Stomach smooth muscle (tissue), 2 donors: ENCODE measurements around the gene ELFN1.
"Not testable (repeated sequence)": the region's sequence is repeated elsewhere in the genome, so short reads cannot be mapped to it uniquely, and the experiment has no call there.

ENCODE experiments used
- H3K27ac ChIP-seq: one replicate; pipeline ENCODE4 v1.7.0; 2013; ENCODE audit warnings: mild to moderate bottlenecking, low read length, inconsistent platforms
- H3K27me3 ChIP-seq, 2 donors: one replicate each; pipeline ENCODE4 v1.7.0; 2013; ENCODE audit warnings: low read length in 2 of 2; ENCODE audit not compliant: insufficient read depth in 2 of 2, control insufficient read depth in 1 of 2
- H3K36me3 ChIP-seq, 2 donors: one replicate each; pipeline ENCODE4 v1.7.0; 2013; ENCODE audit warnings: low read length in 2 of 2; ENCODE audit not compliant: control insufficient read depth in 2 of 2, insufficient read depth in 2 of 2
- H3K4me1 ChIP-seq: one replicate; pipeline ENCODE4 v1.7.0; 2013; ENCODE audit warnings: low read length; ENCODE audit not compliant: control insufficient read depth, insufficient read depth
- H3K4me3 ChIP-seq, 2 donors: one replicate each; pipeline ENCODE4 v1.7.0; 2013; ENCODE audit warnings: low read length in 2 of 2
- H3K9ac ChIP-seq, 2 donors: one replicate each; pipeline ENCODE4 v1.7.0; 2013; ENCODE audit warnings: low read length in 2 of 2, mild to moderate bottlenecking in 1 of 2
- H3K9me3 ChIP-seq, 2 donors: one replicate each; pipeline ENCODE4 v1.7.0; 2013; ENCODE audit warnings: low read length in 2 of 2; ENCODE audit not compliant: control insufficient read depth in 2 of 2
- donor health status: healthy.
- donor health status: Pancreatic carcinoma.

The ELFN1 gene

DNA sequence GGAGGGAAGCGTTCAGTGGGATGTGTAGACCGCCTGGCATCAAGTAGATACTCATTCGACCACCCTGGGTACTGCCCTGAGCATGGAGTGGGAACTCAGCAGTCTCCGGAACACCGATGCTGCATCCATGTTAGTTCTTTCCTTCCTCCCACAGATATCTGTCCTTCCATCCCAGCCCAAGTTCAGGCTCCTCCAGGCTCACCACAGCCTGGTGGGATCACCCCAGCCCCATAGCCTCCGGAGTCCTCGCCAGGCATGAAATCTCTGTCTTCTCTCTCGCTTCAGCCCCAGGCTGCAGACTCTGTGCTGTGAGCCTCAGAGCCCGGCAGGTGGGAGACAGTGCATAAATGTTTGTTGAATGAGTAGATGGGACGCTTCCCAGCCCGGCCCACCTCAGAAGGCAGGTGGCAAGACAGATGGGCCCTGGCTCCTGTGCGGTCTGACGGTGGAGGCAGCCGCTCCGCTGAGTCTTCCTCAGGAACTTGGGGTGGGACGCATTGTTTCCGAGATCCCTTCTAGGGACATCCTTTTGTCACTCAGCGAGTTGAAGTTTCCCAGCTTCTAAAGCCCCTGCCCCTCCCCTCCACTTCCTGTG, 42.9 kb downstream of the ELFN1 start:
- H3K4me1 ChIP-seq: no peaks in the 10 kb centered on the region
- no peak overlapping the region for H3K9ac ChIP-seq
- H3K27ac ChIP-seq: no peak overlapping the region
- H3K4me3 ChIP-seq: no peak overlapping the region
- no peaks in the 10 kb centered on the region for H3K36me3 ChIP-seq
- peaks cover 3 to 6% of the 10 kb centered on the region in 2 donors for H3K9me3 ChIP-seq
- peaks cover 7 to 8% of the 10 kb centered on the region in 2 donors for H3K27me3 ChIP-seq

DNA sequence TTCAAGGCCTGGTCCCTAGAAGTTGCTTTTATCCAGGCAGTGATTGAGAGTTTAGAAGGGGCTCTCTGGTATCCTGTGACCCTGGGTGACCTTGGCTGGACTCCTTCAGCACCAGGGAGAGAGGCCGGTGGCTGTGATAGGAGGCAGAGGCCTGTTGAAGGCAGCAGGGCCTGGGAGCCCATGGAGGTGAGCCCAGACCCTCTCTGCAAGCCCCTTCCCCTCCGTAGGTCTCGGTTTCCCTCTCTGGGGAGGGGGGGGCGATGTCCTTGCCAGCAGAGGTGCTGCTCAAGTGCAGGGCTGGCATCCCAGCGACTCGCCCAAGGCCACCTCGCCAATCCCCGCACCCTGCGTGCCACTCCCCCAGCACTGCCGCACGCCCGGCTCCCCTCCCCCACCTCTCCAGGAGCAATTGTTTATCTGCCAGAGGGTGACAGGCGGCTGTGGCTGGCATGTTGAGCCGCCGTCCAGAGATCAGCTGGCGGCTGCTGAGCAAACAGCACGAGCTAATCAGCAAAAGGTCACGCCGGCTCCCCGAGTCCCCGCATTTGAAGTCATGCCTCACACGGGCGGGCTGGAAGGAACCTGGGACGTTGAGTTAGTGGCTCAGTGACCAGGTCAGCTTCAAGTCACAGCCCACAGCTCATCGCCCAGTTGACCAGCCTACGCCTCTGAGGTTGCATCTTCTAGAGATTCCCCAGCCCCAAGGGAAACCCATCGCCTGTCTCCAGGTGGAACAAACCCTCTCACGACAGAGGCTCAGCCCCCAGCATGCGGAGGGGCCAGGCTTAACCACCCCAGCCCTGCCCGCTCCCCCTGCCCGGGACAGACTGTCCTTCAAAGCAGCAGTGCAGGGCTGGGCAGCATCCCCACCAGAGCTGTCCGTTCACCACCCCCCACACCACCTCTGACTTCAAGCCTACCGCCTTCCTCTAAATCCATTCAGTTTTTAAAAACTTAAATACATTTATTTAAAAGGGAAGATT, 43.7 kb downstream of the ELFN1 start:
- peaks cover 5 to 6% of the 10 kb centered on the region in 2 donors for H3K9me3 ChIP-seq
- H3K27me3 ChIP-seq: peaks cover 7 to 8% of the 10 kb centered on the region in 2 donors
- H3K36me3 ChIP-seq: no peaks in the 10 kb centered on the region
- H3K27ac ChIP-seq: no peak overlapping the region
- no peak overlapping the region for H3K9ac ChIP-seq
- no peak overlapping the region for H3K4me3 ChIP-seq
- no peaks in the 10 kb centered on the region for H3K4me1 ChIP-seq

DNA sequence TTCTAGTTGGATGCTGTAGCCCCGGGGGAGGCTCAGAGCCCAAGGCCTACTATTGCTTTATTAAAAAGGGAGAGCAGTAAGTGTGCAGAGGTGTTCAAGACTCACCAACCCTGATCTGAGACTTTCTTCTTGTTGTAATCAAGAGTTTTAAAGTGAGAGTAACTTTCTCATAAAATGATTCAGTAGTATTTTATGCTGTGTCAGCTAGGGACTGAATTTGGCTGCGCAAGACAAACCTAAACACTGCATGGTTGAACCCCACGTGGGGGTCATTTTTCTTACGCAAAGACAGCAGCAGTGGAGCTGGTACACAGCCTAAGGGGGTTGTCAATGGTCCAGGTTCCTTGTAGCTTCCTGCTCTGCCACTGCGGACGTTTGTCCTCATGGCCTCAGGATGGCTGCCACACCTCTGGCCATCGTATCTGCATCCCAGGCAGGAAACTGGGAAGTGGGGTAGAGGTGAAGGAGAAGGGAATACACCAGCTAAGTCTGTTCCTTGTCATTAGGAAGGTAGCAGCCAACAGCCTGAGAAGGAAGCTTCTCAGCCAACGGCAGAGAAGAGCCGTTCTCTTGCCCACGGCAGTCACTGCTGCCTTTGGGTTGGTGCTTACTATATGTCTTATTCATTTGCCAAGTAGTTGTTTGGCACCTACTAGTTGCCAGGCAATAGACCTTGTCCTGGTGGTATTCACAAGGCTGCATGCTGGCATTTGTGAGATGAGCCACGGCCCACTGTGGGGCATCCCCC, 44.7 kb downstream of the ELFN1 start:
- H3K9ac ChIP-seq: no peak overlapping the region

GRCh38 chr7:1715331-1715625, 45.2 kb downstream of the ELFN1 start:
- Histone ChIP-seq H3K4me1 (no peaks in the 10 kb centered on the region), H3K4me3 (no peak overlapping the region), H3K36me3 (no peaks in the 10 kb centered on the region), H3K27me3 (peaks cover 7% of the 10 kb centered on the region in 2 donors), H3K9me3 (peaks cover 0 to 5% of the 10 kb centered on the region in 2 donors), H3K27ac (no peak overlapping the region), H3K9ac (no peak overlapping the region)

More for the DNA sequence above, 44.7 kb downstream of the ELFN1 start:
- no peak overlapping the region for H3K27ac ChIP-seq
- H3K4me3 ChIP-seq: no peak overlapping the region
- H3K9me3 ChIP-seq: peaks cover 5% of the 10 kb centered on the region in 2 donors
- no peaks in the 10 kb centered on the region for H3K36me3 ChIP-seq
- no peaks in the 10 kb centered on the region for H3K4me1 ChIP-seq
- H3K27me3 ChIP-seq: peaks cover 7 to 8% of the 10 kb centered on the region in 2 donors

- H3K4me3 ChIP-seq: no peak overlapping the region
- H3K4me1 ChIP-seq: no peaks in the 10 kb centered on the region
- H3K27ac ChIP-seq: no peak overlapping the region
- H3K36me3 ChIP-seq: no peaks in the 10 kb centered on the region
- H3K9ac ChIP-seq: no peak overlapping the region
- H3K9me3 ChIP-seq: peaks cover 0 to 5% of the 10 kb centered on the region in 2 donors
- peaks cover 5 to 7% of the 10 kb centered on the region in 2 donors for H3K27me3 ChIP-seq
These were observed 45.6 kb downstream of the ELFN1 start for GRCh38 chr7:1715671-1716074.

DNA sequence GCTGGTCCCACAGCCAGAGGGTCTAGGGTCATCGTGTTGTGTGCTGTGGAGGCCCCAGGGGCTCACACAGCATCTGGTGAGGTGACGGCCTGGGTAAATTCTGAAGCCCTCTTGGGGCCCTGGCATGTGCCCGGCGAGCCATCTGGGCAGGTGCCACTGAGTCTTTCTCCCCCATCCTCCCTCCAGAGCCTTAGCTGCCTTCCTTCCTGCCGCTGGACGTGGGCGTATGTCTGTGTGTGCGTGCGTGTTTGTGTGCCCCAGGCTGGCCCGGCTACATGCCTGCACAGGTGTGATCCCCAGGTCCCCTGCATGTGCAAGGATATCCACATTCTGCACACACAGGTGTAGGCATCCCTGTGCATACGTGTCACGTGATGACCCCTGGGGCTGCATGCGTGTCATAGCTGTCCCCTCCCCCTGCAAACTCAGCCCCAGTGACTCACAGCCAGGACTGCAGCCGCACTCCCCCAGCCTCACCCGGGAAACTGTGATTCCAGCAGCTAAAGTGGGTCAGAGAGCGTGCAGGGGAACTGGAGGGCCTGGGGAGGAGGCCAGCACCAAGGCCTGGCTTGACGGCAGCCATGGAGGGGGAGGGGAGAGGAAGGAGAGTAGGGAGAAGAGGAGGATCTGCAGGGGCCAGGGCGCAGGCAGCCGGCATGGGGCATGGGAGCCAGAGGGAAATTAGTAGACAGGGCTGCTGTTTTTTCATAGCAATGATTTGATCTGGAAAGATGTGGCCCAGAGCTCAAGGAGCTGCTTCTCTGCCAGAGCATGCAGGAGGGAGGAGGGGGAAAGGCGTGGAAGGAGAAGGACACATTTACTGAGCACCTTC, 46.4 kb downstream of the ELFN1 start:
- Histone ChIP-seq H3K36me3 (no peaks in the 10 kb centered on the region), H3K9me3 (peaks cover 0 to 5% of the 10 kb centered on the region in 2 donors), H3K27ac (no peak overlapping the region), H3K27me3 (peaks cover 5 to 7% of the 10 kb centered on the region in 2 donors), H3K9ac (no peak overlapping the region), H3K4me3 (no peak overlapping the region), H3K4me1 (no peaks in the 10 kb centered on the region)

DNA sequence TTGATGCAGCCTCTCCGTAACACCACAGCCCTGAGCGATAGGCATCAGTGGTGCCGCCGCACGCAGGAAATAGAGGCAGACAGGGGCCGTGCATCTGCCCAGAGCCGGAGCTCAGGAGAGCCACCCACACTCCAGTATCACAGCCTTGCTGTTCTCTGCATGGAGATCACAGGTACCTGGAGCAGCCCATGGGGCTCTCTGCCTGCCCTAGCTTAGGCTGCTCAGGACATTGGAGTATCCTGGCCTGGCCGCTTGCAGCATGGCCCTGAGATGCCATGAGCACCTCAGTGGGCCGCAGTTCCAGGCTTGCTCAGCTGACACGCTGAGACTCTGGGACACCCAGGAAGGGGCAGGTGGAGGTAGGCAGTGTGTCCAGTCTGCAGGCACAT, 47.0 kb downstream of the ELFN1 start:
- no peaks in the 10 kb centered on the region for H3K4me1 ChIP-seq
- H3K27ac ChIP-seq: no peak overlapping the region
- no peak overlapping the region for H3K4me3 ChIP-seq
- H3K9ac ChIP-seq: no peak overlapping the region
- peaks cover 5 to 7% of the 10 kb centered on the region in 2 donors for H3K27me3 ChIP-seq
- peaks cover 0 to 5% of the 10 kb centered on the region in 2 donors for H3K9me3 ChIP-seq
- no peaks in the 10 kb centered on the region for H3K36me3 ChIP-seq

- Histone ChIP-seq H3K27me3 (peaks cover 5 to 7% of the 10 kb centered on the region in 2 donors), H3K4me1 (no peaks in the 10 kb centered on the region), H3K36me3 (no peaks in the 10 kb centered on the region), H3K9me3 (peaks cover 0 to 5% of the 10 kb centered on the region in 2 donors), H3K27ac (no peak overlapping the region), H3K4me3 (no peak overlapping the region), H3K9ac (no peak overlapping the region)
These were observed 48.0 kb downstream of the ELFN1 start for GRCh38 chr7:1717903-1718676.

- H3K27me3 ChIP-seq, H3K9ac ChIP-seq, H3K27ac ChIP-seq: not testable (repeated sequence)
These were observed 48.8 kb downstream of the ELFN1 start for GRCh38 chr7:1718850-1719249.

More at GRCh38 chr7:1718850-1719249, 48.8 kb downstream of the ELFN1 start:
- H3K9me3 ChIP-seq, H3K4me1 ChIP-seq, H3K4me3 ChIP-seq, H3K36me3 ChIP-seq: not testable (repeated sequence)
